Lung (tissue), 12 donors: ENCODE results near the gene ACTL7B. TPM values are rescaled to one million over a fixed set of nuclear protein-coding genes. Genes with fewer than 3 reads are reported as not detected.

Source experiments
- ATAC-seq: fragments of 200-7000 bp; cut with Tn5 transposase; one replicate; pipeline ENCODE4 v1.9.1; 2020; ENCODE audit warnings: moderate number of reproducible peaks; ENCODE audit not compliant: insufficient read depth, low FRiP score
- DNase-seq, 3 donors: peaks; one replicate each; pipeline ENCODE4 v3.0.0-alpha.2; 2013 to 2017
- H3K27ac ChIP-seq, 2 donors: one replicate each; pipeline ENCODE4 v1.5.1; 2013; ENCODE audit warnings: mild to moderate bottlenecking in 2 of 2, moderate library complexity in 2 of 2, control low read depth in 1 of 2, inconsistent platforms in 1 of 2, low read depth in 1 of 2, low read length in 1 of 2
- H3K27me3 ChIP-seq, 3 donors: one replicate each; pipeline ENCODE4 v1.5.1; 2013; ENCODE audit warnings: low read length in 2 of 3; ENCODE audit not compliant: control insufficient read depth in 3 of 3, insufficient read depth in 3 of 3
- H3K36me3 ChIP-seq, 4 donors: one replicate each; pipeline ENCODE4 v1.5.1; 2013; ENCODE audit warnings: low read length in 4 of 4, mild to moderate bottlenecking in 1 of 4, moderate library complexity in 1 of 4; ENCODE audit not compliant: control insufficient read depth in 4 of 4, insufficient read depth in 4 of 4
- H3K4me1 ChIP-seq, 5 donors: one replicate each; pipeline ENCODE4 v1.5.1; 2013; ENCODE audit warnings: low read length in 5 of 5, mild to moderate bottlenecking in 2 of 5, moderate library complexity in 1 of 5; ENCODE audit not compliant: control insufficient read depth in 5 of 5, insufficient read depth in 5 of 5
- H3K4me3 ChIP-seq: one replicate; pipeline ENCODE4 v1.5.1; 2013; ENCODE audit warnings: mild to moderate bottlenecking, control low read depth, moderate library complexity
- H3K9ac ChIP-seq, 2 donors: one replicate each; pipeline ENCODE4 v1.5.1; 2013; ENCODE audit warnings: low read length in 2 of 2, control low read depth in 1 of 2; ENCODE audit not compliant: insufficient read depth in 1 of 2
- H3K9me3 ChIP-seq, 4 donors: one replicate each; pipeline ENCODE4 v1.5.1; 2013; ENCODE audit warnings: low read length in 3 of 4, mild to moderate bottlenecking in 1 of 4, moderate library complexity in 1 of 4; ENCODE audit not compliant: control insufficient read depth in 4 of 4, insufficient read depth in 3 of 4
- CTCF ChIP-seq: IDR thresholded peaks from 2 replicates; pipeline ENCODE4 v1.5.1; 2012; ENCODE audit warnings: mild to moderate bottlenecking; ENCODE audit errors: control extremely low read depth, extremely low read depth
- WGBS, 2 donors: extraction: QIAGEN DNeasy Blood & Tissue Kit; methylation state at CpG; one replicate each; pipeline ENCODE4 v1.1.7; 2013; 5-methylcytosine and 5-hydroxymethylcytosine counted together
- polyA plus RNA-seq, 2 donors: library from polyadenylated mRNA; stranded (reverse); fragments of 200-250 nt; gene quantifications; one replicate each; pipeline ENCODE4 v1.2.1, GENCODE V29; 2013
- total RNA-seq, 2 donors: library from RNA; depleted of rRNA in 1 of 2; stranded (reverse); fragments of >200 nt in 1 of 2; gene quantifications; one replicate each; pipeline ENCODE4 v1.2.1, GENCODE V29; 2014 to 2021
- donor health status: control.
- donor health status: control.
- donor health status: Bipolar disorder and iron deficiency.
- donor health status: healthy.
- donor health status: DM: yes; HTN: yes; CAD: no.

The ACTL7B gene
- total and polyA plus RNA-seq, 4 donors, result not detected

- WGBS, 2 donors, result 74 to 88% methylated on average over 3 of the region's 3 CpGs
- no peaks in the 10 kb centered on the region for H3K36me3 ChIP-seq
- ATAC-seq (no peak), DNase-seq (no peak)
- H3K9ac ChIP-seq, result no peak overlapping the region
- H3K27ac ChIP-seq, result no peak overlapping the region
- H3K9me3 ChIP-seq, result no peaks in the 10 kb centered on the region
- H3K27me3 ChIP-seq, result no peaks in the 10 kb centered on the region
- no peak for TF ChIP-seq CTCF
- peaks cover 0 to 28% (median 4%) of the 10 kb centered on the region in 5 donors for H3K4me1 ChIP-seq
- H3K4me3 ChIP-seq, result no peak overlapping the region
Observed at GRCh38 chr9:108815156-108815555, 40.6 kb downstream of the ACTL7B start.

- H3K9me3 ChIP-seq, result no peaks in the 10 kb centered on the region
- H3K4me1 ChIP-seq, result peaks cover 0 to 28% (median 4%) of the 10 kb centered on the region in 5 donors
- no peaks in the 10 kb centered on the region for H3K27me3 ChIP-seq
- no peak for TF ChIP-seq CTCF
- H3K9ac ChIP-seq, result no peak overlapping the region
- H3K4me3 ChIP-seq, result no peak overlapping the region
- 90 to 95% methylated on average over 2 of the region's 2 CpGs for WGBS, 2 donors
- peak in 2 of 3 donors; percentile 25 to 49 for DNase-seq
- H3K36me3 ChIP-seq, result no peaks in the 10 kb centered on the region
- ATAC-seq, result peak; percentile 56
- H3K27ac ChIP-seq, result no peak overlapping the region
Observed at GRCh38 chr9:108813951-108814601, 41.7 kb downstream of the ACTL7B start.

DNA sequence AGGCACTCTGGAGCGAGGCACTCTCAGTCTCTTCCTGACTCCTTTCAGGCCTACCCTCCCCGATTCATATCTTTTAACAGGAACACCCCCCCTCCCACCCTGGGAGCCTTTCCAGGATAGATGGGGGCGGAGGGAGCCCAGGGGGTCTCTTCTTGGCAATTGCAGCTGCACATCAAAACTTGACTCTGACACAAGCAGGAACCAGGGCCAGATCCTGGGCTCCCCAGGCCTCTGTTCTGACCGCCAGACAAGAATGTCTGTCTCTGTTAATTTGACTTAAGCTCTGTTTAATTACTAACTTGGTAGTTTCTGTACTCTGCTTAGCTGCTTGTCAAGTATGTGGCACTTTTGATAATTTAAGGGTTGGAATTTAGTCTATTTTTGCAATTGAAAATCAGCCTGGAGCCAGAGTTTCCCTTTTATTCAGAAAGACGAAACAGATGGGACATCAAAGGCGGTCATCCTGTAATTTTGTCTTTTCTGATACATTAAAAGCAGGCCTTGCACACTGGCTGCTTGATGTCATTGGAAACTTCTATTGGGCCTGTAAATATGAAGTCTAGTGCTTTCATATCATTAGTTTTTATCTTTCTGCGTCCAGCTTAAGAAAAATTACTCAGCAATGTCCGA is 43.3 kb downstream of the ACTL7B start:
- DNase-seq (peak; percentile 83 to 86 (median 85)), ATAC-seq (no peak)

More for the DNA sequence above, 43.3 kb downstream of the ACTL7B start:
- Histone ChIP-seq H3K4me1 (peaks cover 0 to 28% (median 4%) of the 10 kb centered on the region in 5 donors), H3K36me3 (no peaks in the 10 kb centered on the region), H3K27me3 (no peaks in the 10 kb centered on the region), H3K27ac (no peak overlapping the region), H3K9me3 (no peaks in the 10 kb centered on the region), H3K9ac (no peak overlapping the region), H3K4me3 (no peak overlapping the region)
- WGBS, 2 donors, result 56 to 70% methylated on average over 8 of the region's 8 CpGs
- no peak for TF ChIP-seq CTCF
